H1 (cell line): ENCODE data around the gene KHDC1L. TPM values are rescaled to one million over a fixed set of nuclear protein-coding genes. Genes with fewer than 3 reads are reported as not detected.

Experiments
- CTCF ChIA-PET: fragments of 300-600 bp; sonication (Branson Sonifier 250); formaldehyde crosslinking; loops from one replicate; lab custom pipeline; 2021; ENCODE audit not compliant: partially characterized antibody; lab: Charles Lee
- POLR2A ChIA-PET: fragments of 300-600 bp; sonication (Branson Sonifier 250); formaldehyde crosslinking; loops from one replicate; lab custom pipeline; 2021; ENCODE audit warnings: inconsistent platforms; ENCODE audit not compliant: partially characterized antibody; lab: Charles Lee
- DNase-seq, 2 experiments: peaks; one replicate each; pipeline versions ENCODE4 v3.0.0 to v3.0.0-alpha.2; 2010 to 2022; ENCODE audit warnings: low spot score in 2 of 2, low read depth in 1 of 2, mixed read lengths in 1 of 2
- FAIRE-seq: peaks from 2 replicates; lab custom pipeline; 2011; peaks lifted over from hg19 to GRCh38; lab: Jason Lieb, UNC
- H2AFZ ChIP-seq: 2 replicates; pipeline ENCODE4 v1.8.1; 2012; ENCODE audit warnings: low read length, inconsistent platforms
- H2AK5ac ChIP-seq: 2 replicates; pipeline ENCODE4 v1.6.1; 2013; ENCODE audit warnings: low read depth, low read length
- H2BK120ac ChIP-seq: replicated peaks from 2 replicates; pipeline ENCODE3; 2013; ENCODE audit warnings: low read depth, low read length, inconsistent platforms
- H2BK12ac ChIP-seq: 2 replicates; pipeline ENCODE4 v1.6.1; 2013; ENCODE audit warnings: low read depth, low read length
- H2BK15ac ChIP-seq: 2 replicates; pipeline ENCODE4 v1.6.1; 2013; ENCODE audit warnings: low read length
- H2BK20ac ChIP-seq: 2 replicates; pipeline ENCODE4 v1.6.1; 2013; ENCODE audit warnings: low read length
- H2BK5ac ChIP-seq: 2 replicates; pipeline ENCODE4 v1.6.1; 2013; ENCODE audit warnings: low read depth, low read length
- H3K14ac ChIP-seq: 2 replicates; pipeline ENCODE4 v1.6.1; 2013; ENCODE audit warnings: inconsistent platforms; ENCODE audit not compliant: insufficient read length
- H3K18ac ChIP-seq: 2 replicates; pipeline ENCODE4 v1.6.1; 2013; ENCODE audit warnings: low read length; ENCODE audit errors: extremely low read depth
- H3K23ac ChIP-seq: 2 replicates; pipeline ENCODE4 v1.6.1; 2013; ENCODE audit warnings: inconsistent platforms; ENCODE audit not compliant: insufficient read length
- H3K23me2 ChIP-seq: 2 replicates; pipeline ENCODE4 v1.6.1; 2013; ENCODE audit warnings: low read depth, low read length
- H3K27ac ChIP-seq: 2 replicates; pipeline ENCODE4 v1.6.1; 2011; ENCODE audit warnings: low read depth, low read length, inconsistent platforms
- H3K27me3 ChIP-seq, 4 experiments: replicated peaks in 1 of 4; 1 replicate in 1 of 4; 2 replicates in 3 of 4; pipeline versions ENCODE4 v1.6.1 to v1.8.1; 2011 to 2013; ENCODE audit warnings: low read length in 3 of 4, mild to moderate bottlenecking in 3 of 4, inconsistent platforms in 2 of 4, mixed read lengths in 2 of 4, moderate library complexity in 1 of 4; ENCODE audit not compliant: control insufficient read depth in 3 of 4, insufficient read depth in 3 of 4; ENCODE audit errors: extremely low read depth in 1 of 4
- H3K36me3 ChIP-seq, 4 experiments: 2 replicates each; pipeline versions ENCODE4 v1.6.1 to v1.8.1; 2011 to 2013; ENCODE audit warnings: mild to moderate bottlenecking in 4 of 4, low read length in 3 of 4, moderate library complexity in 2 of 4, control low read depth in 1 of 4, inconsistent platforms in 1 of 4; ENCODE audit not compliant: insufficient read depth in 4 of 4, control insufficient read depth in 2 of 4
- H3K4ac ChIP-seq: replicated peaks from 2 replicates; pipeline ENCODE3; 2013; ENCODE audit warnings: low read length, low read depth, mixed read lengths, inconsistent platforms; ENCODE audit not compliant: insufficient read length
- H3K4me1 ChIP-seq, 4 experiments: replicated peaks in 1 of 4; 1 replicate in 1 of 4; 2 replicates in 3 of 4; pipeline versions ENCODE4 v1.6.1 to v1.8.1; 2011 to 2013; ENCODE audit warnings: low read length in 3 of 4, inconsistent platforms in 2 of 4, mixed read lengths in 1 of 4; ENCODE audit not compliant: insufficient read depth in 4 of 4, control insufficient read depth in 3 of 4
- H3K4me2 ChIP-seq, 2 experiments: 2 replicates each; pipeline versions ENCODE4 v1.6.1 to v1.8.1; 2011 to 2013; ENCODE audit warnings: low read depth in 2 of 2, low read length in 2 of 2, control low read depth in 1 of 2, inconsistent platforms in 1 of 2, mild to moderate bottlenecking in 1 of 2; ENCODE audit not compliant: insufficient read depth in 1 of 2
- H3K4me3 ChIP-seq, 4 experiments: fragments of 200-600, 300-600 bp in 1 of 4; sonication (generic), shearing (Covaris generic), sonication (Bioruptor Twin) in 1 of 4; 2 replicates each; pipeline versions ENCODE4 v1.5.1 to v1.8.1; 2011 to 2016; ENCODE audit warnings: low read length in 4 of 4, low read depth in 3 of 4, control low read depth in 2 of 4, inconsistent platforms in 2 of 4, mild to moderate bottlenecking in 2 of 4, mixed read lengths in 1 of 4, moderate library complexity in 1 of 4; ENCODE audit not compliant: insufficient read depth in 2 of 4; ENCODE audit errors: extremely low read depth in 1 of 4
- H3K56ac ChIP-seq: replicated peaks from 2 replicates; pipeline ENCODE3; 2013; ENCODE audit warnings: low read depth, mild to moderate bottlenecking, mixed read lengths, low read length, inconsistent platforms; ENCODE audit not compliant: insufficient read length
- H3K79me1 ChIP-seq: 2 replicates; pipeline ENCODE4 v1.6.1; 2013; ENCODE audit warnings: low read depth, low read length, control low read depth
- H3K79me2 ChIP-seq, 2 experiments: 2 replicates each; pipeline versions ENCODE4 v1.6.1 to v1.8.1; 2012 to 2013; ENCODE audit warnings: low read length in 2 of 2, mild to moderate bottlenecking in 2 of 2, inconsistent platforms in 1 of 2; ENCODE audit not compliant: insufficient read depth in 2 of 2, control insufficient read depth in 1 of 2
- H3K9ac ChIP-seq, 4 experiments: replicated peaks in 1 of 4; 1 replicate in 1 of 4; 2 replicates in 3 of 4; pipeline versions ENCODE4 v1.6.1 to v1.8.1; 2011 to 2013; ENCODE audit warnings: low read depth in 3 of 4, low read length in 3 of 4, control low read depth in 2 of 4, mild to moderate bottlenecking in 2 of 4, moderate library complexity in 2 of 4, inconsistent platforms in 1 of 4; ENCODE audit errors: extremely low read depth in 1 of 4
- H3K9me3 ChIP-seq, 2 experiments: 2 replicates each; pipeline versions ENCODE4 v1.6.1 to v1.8.1; 2012 to 2013; ENCODE audit warnings: mild to moderate bottlenecking in 2 of 2, moderate library complexity in 2 of 2, control low read depth in 1 of 2, inconsistent platforms in 1 of 2, low read depth in 1 of 2, low read length in 1 of 2, mixed read lengths in 1 of 2; ENCODE audit not compliant: insufficient read depth in 2 of 2
- H4K20me1 ChIP-seq, 2 experiments: replicated peaks in 1 of 2; 2 replicates each; pipeline versions ENCODE3 to v1.8.1; 2011 to 2013; ENCODE audit warnings: inconsistent platforms in 2 of 2, low read length in 2 of 2, mild to moderate bottlenecking in 1 of 2; ENCODE audit not compliant: insufficient read depth in 2 of 2, control insufficient read depth in 1 of 2
- H4K5ac ChIP-seq: 2 replicates; pipeline ENCODE4 v1.6.1; 2013; ENCODE audit warnings: low read length, low read depth, mixed read lengths, inconsistent platforms; ENCODE audit not compliant: insufficient read length
- H4K8ac ChIP-seq: 2 replicates; pipeline ENCODE4 v1.8.0; 2013; ENCODE audit warnings: mild to moderate bottlenecking, moderate library complexity, low read length, inconsistent platforms; ENCODE audit not compliant: insufficient read depth; ENCODE audit errors: extremely low read depth
- H4K91ac ChIP-seq: replicated peaks from 2 replicates; pipeline ENCODE3; 2013; ENCODE audit warnings: low read length, mixed read lengths, inconsistent platforms; ENCODE audit not compliant: insufficient read length
- SP2 ChIP-seq: IDR thresholded peaks from 2 replicates; pipeline ENCODE4 v1.6.1; 2012; ENCODE audit warnings: mild to moderate bottlenecking, low read length, inconsistent platforms
- WGBS, 2 experiments: shearing (Covaris generic) in 1 of 2; methylation state at CpG; one replicate each; pipeline versions ENCODE4 v1.1.6 to v1.1.7; 2013 to 2015; ENCODE audit warnings: low lambda C conversion rate in 2 of 2, mixed read lengths in 2 of 2, inconsistent platforms in 1 of 2, low coverage in 1 of 2, missing lambda C conversion rate in 1 of 2; ENCODE audit not compliant: insufficient replicate concordance in 2 of 2, insufficient coverage in 1 of 2, insufficient read length in 1 of 2; ENCODE audit errors: extremely low coverage in 1 of 2, missing lambda C conversion rate in 1 of 2; 5-methylcytosine and 5-hydroxymethylcytosine counted together
- long read RNA-seq, 2 experiments: library from RNA in 1 of 2; library from capped mRNA in 1 of 2; stranded (forward); transcript quantifications; one replicate each; pipeline ENCODE4 v2.0.0, GENCODE V29; 2021; ENCODE audit warnings: inconsistent platforms in 1 of 2
- polyA minus RNA-seq, 3 experiments: library from RNA; depleted of rRNA, polyadenylated mRNA; stranded (reverse); fragments of >200 nt; gene quantifications; 1 replicate in 2 of 3; 2 replicates in 1 of 3; pipeline ENCODE4 v1.2.3, GENCODE V29; 2011
- polyA plus RNA-seq, 7 experiments: library from polyadenylated mRNA; depleted of rRNA in 3 of 7; stranded (reverse) in 5 of 7; unstranded in 2 of 7; fragments of >200 nt in 5 of 7; fragments of 200-250 nt in 2 of 7; gene quantifications; 1 replicate in 5 of 7; 2 replicates in 1 of 7; 4 replicates in 1 of 7; pipeline versions ENCODE4 v1.2.1 to v1.2.3, GENCODE V29; 2011 to 2013; ENCODE audit warnings: missing spikeins in 2 of 7, mixed read lengths in 2 of 7
- total RNA-seq: library from RNA; stranded (reverse); fragmentation: NEBNext Ultra II Directional; extraction: Animal tissue kit (Norgen Biotek cat#: 25700); gene quantifications from 2 replicates; pipeline ENCODE4 v1.2.1, GENCODE V29; 2021

KHDC1L gene
- total RNA-seq (not detected in 2 replicates), polyA plus RNA-seq (2011; rRNA removed) (0.14 TPM in 1 of 2 replicates, not detected in the other), polyA minus RNA-seq (2011; rRNA and poly(A)+ RNA removed) (not detected in 2 replicates)
- polyA plus RNA-seq (2011; cell fraction: cytosol; rRNA removed): not detected
- 0.46 TPM for polyA plus RNA-seq (2011; cell fraction: nucleus; rRNA removed)
- 0.36 TPM in 1 of 4 replicates, not detected in the others for polyA plus RNA-seq (2012, experiment 1 of 2)
- polyA plus RNA-seq (2012, experiment 2 of 2): not detected
- not detected for polyA plus RNA-seq (2013, experiment 1 of 2)
- polyA plus RNA-seq (2013, experiment 2 of 2): 0.11 TPM
- not detected for polyA minus RNA-seq (2011; cell fraction: cytosol; rRNA and poly(A)+ RNA removed)
- not detected for polyA minus RNA-seq (2011; cell fraction: nucleus; rRNA and poly(A)+ RNA removed)
- long read RNA-seq, experiment 1: 0 reads
- long read RNA-seq, experiment 2: 0 reads

- no peak within 1 kb of the TSS for H2BK12ac ChIP-seq
- no peak within 1 kb of the TSS for H2BK20ac ChIP-seq
- no peak within 1 kb of the TSS for H2BK15ac ChIP-seq
- FAIRE-seq (no peak), DNase-seq (no peak)
- H2BK5ac ChIP-seq: no peak within 1 kb of the TSS
- no peaks in the 10 kb centered on the region for H3K79me2 ChIP-seq
- H3K4ac ChIP-seq: no peak within 1 kb of the TSS
- H4K91ac ChIP-seq: no peak within 1 kb of the TSS
- no peak within 1 kb of the TSS for H3K27ac ChIP-seq
- H2AK5ac ChIP-seq: no peak within 1 kb of the TSS
- WGBS, 2 experiments: 90% methylated on average over 4 of the region's 4 CpGs; no CpG with 5 or more reads in 1 of the 2 experiments
- no peak within 1 kb of the TSS for H2BK120ac ChIP-seq
- no peaks in the 10 kb centered on the region for H3K27me3 ChIP-seq
- no peaks in the 10 kb centered on the region for H3K4me1 ChIP-seq
- no peaks in the 10 kb centered on the region for H3K23me2 ChIP-seq
- H3K36me3 ChIP-seq: no peaks in the 10 kb centered on the region
- H2AFZ ChIP-seq: no peak within 1 kb of the TSS
- H3K18ac ChIP-seq: no peak within 1 kb of the TSS
- no peak within 1 kb of the TSS for H3K23ac ChIP-seq
- CTCF ChIA-PET: no interaction called here
- no peak for TF ChIP-seq SP2
- no peaks in the 10 kb centered on the region for H3K79me1 ChIP-seq
- no peak within 1 kb of the TSS for H3K4me3 ChIP-seq
- H3K4me2 ChIP-seq: no peak within 1 kb of the TSS
- H3K9me3 ChIP-seq: no peaks in the 10 kb centered on the region
- no peak within 1 kb of the TSS for H3K9ac ChIP-seq
- no peak within 1 kb of the TSS for H3K14ac ChIP-seq
- no peaks in the 10 kb centered on the region for H4K20me1 ChIP-seq
- POLR2A ChIA-PET: interaction anchor here (0.6 kb wide), 1 partner anchor 11 kb away, joined by 4 read pairs; no protein-coding TSS in a partner anchor
- H4K8ac ChIP-seq: no peak within 1 kb of the TSS
- no peak within 1 kb of the TSS for H3K56ac ChIP-seq
- H4K5ac ChIP-seq: no peak within 1 kb of the TSS
Observed at GRCh38 chr6:73225396-73225795, at the start of gene KHDC1L. Gene KHDC1L (minus strand): TSS chr6:73225496. CDS start chr6:73225408, 88 bp downstream.
